HEK293 (cell line): Measurements from ENCODE around the gene PTGR2.

Experiments
- SCRT1 ChIP-seq: fragments of 450-650 bp; formaldehyde crosslinking; IDR thresholded peaks from 2 replicates; pipeline ENCODE4 v1.5.1; 2016; ENCODE audit warnings: missing biosample characterization, missing genetic modification characterization, borderline replicate concordance
- YY1 ChIP-seq: fragments of 450-650 bp; formaldehyde crosslinking; IDR thresholded peaks from 2 replicates; pipeline ENCODE4 v1.5.1; 2018; ENCODE audit warnings: missing biosample characterization, missing genetic modification characterization
- ZNF138 ChIP-seq: fragments of 450-650 bp; formaldehyde crosslinking; IDR thresholded peaks from 2 replicates; pipeline ENCODE4 v1.5.1; 2016; ENCODE audit warnings: missing biosample characterization, missing genetic modification characterization, borderline replicate concordance
- ZNF155 ChIP-seq: fragments of 450-650 bp; formaldehyde crosslinking; IDR thresholded peaks from 2 replicates; pipeline ENCODE4 v1.5.1; 2016; ENCODE audit warnings: missing biosample characterization, missing genetic modification characterization
- ZNF211 ChIP-seq: fragments of 450-650 bp; formaldehyde crosslinking; IDR thresholded peaks from 2 replicates; pipeline ENCODE4 v1.5.1; 2016; ENCODE audit warnings: low read depth, missing biosample characterization, missing genetic modification characterization
- ZNF37A ChIP-seq: fragments of 450-650 bp; IDR thresholded peaks from 2 replicates; pipeline ENCODE4 v1.5.1; 2018; ENCODE audit warnings: missing biosample characterization, missing genetic modification characterization
- TF ChIP-seq, protein P1 (sequence below): fragments of 450-650 bp; formaldehyde crosslinking; IDR thresholded peaks from 2 replicates; pipeline ENCODE4 v1.5.1; 2016; ENCODE audit warnings: missing biosample characterization, missing genetic modification characterization
- TF ChIP-seq, protein P2 (sequence below): fragments of 450-650 bp; formaldehyde crosslinking; IDR thresholded peaks from 2 replicates; pipeline ENCODE4 v1.5.1; 2016; ENCODE audit warnings: missing biosample characterization, missing genetic modification characterization

DNA sequence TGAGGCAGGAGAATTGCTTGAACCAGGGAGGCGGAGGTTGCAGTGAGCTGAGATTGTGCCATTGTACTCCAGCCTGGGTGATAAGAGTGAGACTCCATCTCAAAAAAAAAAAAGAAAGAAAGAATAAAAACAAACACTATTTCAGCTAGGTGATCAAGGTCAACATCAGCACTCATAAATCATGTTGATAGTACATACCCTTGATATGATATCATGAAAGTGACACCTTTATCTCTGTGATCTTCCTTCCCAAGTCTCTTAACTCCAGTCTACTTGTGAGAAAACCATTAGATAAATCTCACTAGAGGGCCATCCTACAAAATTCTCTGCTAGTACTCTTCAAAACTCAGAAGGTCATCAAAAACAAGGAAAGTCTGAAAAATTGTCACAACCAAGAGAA, 44.2 kb upstream of the PTGR2 start:
- TF ChIP-seq ZNF37A (tag by site-specific recombination) (no peak), SCRT1 (no peak), ZNF155 (tag by site-specific recombination) (no peak), ZNF211 (no peak), ZNF138 (tag by site-specific recombination) (no peak), YY1 (tag by site-specific recombination) (no peak)
- TF ChIP-seq, protein P1, sequence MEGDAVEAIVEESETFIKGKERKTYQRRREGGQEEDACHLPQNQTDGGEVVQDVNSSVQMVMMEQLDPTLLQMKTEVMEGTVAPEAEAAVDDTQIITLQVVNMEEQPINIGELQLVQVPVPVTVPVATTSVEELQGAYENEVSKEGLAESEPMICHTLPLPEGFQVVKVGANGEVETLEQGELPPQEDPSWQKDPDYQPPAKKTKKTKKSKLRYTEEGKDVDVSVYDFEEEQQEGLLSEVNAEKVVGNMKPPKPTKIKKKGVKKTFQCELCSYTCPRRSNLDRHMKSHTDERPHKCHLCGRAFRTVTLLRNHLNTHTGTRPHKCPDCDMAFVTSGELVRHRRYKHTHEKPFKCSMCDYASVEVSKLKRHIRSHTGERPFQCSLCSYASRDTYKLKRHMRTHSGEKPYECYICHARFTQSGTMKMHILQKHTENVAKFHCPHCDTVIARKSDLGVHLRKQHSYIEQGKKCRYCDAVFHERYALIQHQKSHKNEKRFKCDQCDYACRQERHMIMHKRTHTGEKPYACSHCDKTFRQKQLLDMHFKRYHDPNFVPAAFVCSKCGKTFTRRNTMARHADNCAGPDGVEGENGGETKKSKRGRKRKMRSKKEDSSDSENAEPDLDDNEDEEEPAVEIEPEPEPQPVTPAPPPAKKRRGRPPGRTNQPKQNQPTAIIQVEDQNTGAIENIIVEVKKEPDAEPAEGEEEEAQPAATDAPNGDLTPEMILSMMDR (tag by site-specific recombination): no peak
- TF ChIP-seq, protein P2, sequence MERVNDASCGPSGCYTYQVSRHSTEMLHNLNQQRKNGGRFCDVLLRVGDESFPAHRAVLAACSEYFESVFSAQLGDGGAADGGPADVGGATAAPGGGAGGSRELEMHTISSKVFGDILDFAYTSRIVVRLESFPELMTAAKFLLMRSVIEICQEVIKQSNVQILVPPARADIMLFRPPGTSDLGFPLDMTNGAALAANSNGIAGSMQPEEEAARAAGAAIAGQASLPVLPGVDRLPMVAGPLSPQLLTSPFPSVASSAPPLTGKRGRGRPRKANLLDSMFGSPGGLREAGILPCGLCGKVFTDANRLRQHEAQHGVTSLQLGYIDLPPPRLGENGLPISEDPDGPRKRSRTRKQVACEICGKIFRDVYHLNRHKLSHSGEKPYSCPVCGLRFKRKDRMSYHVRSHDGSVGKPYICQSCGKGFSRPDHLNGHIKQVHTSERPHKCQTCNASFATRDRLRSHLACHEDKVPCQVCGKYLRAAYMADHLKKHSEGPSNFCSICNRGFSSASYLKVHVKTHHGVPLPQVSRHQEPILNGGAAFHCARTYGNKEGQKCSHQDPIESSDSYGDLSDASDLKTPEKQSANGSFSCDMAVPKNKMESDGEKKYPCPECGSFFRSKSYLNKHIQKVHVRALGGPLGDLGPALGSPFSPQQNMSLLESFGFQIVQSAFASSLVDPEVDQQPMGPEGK (tag by site-specific recombination): no peak
